Stimulated activated CD8-positive, alpha-beta memory T cell treated with anti-CD3 and anti-CD28 coated beads, Interleukin-12 subunit alpha, Interleukin-12 subunit beta, amount 100 ng/mL, for 4 hours (primary cell): ENCODE data around the gene TMPRSS11D.

Experiments used
- DNase-seq: peaks from one replicate; pipeline ENCODE4 v3.0.0-alpha.2; 2020; ENCODE audit warnings: low read depth

TMPRSS11D gene, protein sequence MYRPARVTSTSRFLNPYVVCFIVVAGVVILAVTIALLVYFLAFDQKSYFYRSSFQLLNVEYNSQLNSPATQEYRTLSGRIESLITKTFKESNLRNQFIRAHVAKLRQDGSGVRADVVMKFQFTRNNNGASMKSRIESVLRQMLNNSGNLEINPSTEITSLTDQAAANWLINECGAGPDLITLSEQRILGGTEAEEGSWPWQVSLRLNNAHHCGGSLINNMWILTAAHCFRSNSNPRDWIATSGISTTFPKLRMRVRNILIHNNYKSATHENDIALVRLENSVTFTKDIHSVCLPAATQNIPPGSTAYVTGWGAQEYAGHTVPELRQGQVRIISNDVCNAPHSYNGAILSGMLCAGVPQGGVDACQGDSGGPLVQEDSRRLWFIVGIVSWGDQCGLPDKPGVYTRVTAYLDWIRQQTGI

DNA sequence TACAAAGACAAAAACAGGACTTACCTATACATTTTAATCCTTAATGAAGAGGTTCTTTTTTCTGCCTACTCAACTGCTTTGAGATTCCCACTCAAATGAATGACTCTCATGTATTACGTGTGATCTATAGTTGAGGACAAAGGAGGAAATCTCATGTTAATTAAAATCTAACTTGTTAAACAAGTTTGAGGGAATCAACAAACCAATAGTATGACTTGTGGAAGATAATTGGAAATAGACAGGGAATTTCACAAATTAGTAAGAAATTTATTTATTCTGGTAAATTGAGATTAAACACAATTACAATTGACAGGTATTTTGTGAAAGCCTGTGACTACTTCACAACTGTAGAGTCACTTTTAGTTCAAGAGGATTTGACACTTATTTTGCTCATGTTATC lies at the start of gene TMPRSS11D:
TSS of gene TMPRSS11D (minus strand) at position 101 of the 400 bp plus-strand sequence. CDS start at position 32, 69 bp downstream.
- DNase-seq, result no peak

DNA sequence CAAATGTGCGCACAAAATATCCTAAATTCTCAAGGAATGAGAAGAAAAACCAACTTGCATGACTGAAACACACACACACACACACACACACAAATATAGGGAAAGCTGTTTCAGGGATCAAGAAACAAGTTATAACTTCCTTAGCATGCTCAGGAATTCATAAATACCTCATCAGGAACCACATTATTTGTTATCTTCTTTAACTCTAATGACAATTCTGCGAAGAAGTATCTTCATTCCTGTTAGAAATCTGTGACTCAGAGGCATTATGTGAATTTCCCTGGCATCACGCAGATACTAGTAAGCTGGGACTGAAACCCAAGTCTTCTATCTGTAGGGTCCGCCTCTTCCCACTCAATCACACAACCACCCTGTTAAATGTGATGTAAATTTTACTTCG lies 49.2 kb upstream of the TMPRSS11D start:
- no peak for DNase-seq

DNA sequence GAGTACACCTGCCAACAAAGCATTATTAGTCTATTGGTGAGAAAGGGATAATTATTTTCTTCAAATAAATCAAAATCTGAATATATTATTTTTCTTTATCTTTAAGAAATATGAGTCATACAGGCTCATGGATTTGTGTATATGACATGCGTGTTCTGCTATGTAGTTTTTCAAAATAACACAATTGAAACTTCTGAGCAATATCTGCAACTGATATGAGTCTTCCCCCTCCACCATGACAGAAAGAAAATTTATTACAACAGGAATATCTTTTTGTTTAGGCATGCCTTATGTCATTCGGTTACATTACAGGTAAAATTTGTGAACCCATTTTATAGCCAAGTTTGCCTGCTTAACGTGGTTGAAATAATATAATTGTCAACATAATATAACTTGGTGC lies 47.5 kb upstream of the TMPRSS11D start:
- no peak for DNase-seq

DNA sequence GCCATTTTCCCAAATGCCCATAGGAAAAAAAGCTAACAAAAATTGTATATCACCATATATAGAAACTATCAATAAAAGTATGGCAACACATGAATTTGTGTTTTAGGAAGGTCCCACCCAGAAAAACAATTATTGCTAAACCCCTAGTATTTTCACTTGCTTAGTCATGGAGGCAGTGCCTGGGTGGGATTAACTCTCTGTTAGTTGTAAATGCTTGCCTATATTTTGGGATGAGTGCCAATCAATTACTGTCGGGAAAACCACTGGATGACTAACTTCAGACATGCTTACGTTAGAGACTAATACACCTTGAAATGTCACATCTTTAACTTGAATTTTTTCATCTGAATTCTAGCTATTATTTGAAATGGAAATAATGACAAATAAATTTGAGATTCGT lies 45.6 kb upstream of the TMPRSS11D start:
- no peak for DNase-seq

DNA sequence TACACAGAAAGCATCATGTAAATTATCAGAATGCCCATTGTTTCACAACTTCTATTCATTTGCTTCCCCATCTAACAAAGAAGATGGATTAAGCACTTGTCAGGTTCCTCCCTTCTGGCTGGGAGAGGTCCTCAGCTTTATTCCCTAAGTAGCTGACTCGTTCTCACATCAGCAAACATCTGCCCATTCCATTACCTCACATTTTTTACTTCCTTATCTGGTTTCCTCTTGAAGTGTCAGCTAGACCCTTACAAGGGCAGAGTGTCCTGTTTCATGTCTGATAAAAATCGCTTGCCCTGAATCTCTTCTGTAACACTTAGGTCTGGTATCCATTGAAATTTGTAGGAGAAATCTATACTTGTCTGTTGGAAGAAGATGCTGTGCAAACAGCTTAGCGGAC lies 44.7 kb upstream of the TMPRSS11D start:
- DNase-seq, result no peak

DNA sequence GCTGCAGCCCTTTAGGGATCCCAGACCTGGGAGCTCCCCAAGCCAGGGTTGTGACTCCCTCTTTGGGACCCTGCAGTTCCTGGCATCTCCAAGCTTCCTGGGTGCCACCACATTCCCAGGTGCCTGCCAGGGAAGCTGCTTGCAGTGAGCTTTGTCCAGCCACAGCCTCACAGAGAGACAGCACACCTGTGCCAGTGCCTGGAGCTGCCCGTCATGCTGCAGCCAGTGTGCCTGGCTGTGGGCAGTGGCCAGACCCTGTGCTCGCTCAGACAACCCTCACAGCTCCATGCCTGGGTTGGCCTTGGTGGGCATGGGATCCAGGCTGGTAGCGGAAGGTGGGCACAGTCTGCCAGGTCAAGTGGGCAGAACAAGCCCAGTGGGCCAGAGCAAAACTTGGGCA lies 43.4 kb upstream of the TMPRSS11D start:
- DNase-seq, result no peak

DNA sequence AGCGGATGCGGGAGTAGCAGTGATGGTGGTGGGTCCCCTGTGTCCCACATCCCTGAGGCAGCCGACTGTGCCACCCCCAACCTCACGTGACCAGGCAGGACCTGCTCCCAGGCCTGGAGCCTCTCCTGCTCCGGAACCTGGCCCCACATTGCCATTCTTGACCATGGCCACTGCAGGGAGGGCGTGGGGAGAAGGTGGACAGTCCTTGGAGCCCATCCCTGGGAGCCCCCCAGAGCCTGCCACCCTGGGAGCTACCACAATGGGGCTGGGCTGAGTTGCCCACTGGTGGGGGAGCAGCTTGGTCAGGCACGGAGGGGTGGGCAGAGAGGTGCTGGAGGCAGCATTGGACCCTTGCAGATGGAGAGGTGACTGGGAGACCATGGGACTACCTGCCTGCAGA lies 42.7 kb upstream of the TMPRSS11D start:
- no peak for DNase-seq

DNA sequence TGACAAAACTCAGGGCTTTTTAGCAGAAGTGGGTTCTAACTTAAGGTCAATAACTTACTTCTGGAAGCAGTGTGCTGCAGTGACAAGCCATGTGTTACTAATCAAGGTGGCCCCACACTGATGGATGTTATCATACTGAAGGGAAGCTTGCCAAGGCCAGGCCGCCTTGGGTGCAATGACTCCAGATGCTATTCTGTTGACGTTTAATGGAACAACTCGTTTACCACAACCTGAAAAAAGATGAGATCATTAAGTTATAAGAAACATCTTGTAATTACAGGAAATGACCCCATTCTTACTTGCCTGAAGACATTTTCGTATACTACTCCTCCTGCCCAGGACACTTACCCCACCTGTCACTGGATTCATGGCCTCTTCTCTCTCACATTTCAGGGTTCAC lies 38.9 kb upstream of the TMPRSS11D start:
- no peak for DNase-seq

DNA sequence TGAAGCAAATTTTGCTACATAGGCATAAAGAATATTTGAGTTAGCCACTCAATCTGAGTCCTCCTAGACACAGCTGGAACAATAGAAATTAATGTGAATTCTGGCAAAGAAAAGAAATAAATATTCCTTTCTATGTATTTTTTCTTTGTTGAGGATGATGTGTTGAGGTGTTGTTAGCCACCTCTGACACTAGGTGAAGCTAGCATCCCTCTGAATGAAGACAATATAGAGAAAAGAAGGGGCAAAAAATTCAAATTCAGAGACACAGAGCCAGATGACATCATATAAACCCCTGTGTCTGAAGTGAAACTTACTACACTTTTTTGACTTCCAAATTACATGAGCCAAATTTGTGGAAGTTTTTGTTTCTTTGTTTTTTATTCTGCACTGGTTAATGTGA lies 34.6 kb upstream of the TMPRSS11D start:
- no peak for DNase-seq

DNA sequence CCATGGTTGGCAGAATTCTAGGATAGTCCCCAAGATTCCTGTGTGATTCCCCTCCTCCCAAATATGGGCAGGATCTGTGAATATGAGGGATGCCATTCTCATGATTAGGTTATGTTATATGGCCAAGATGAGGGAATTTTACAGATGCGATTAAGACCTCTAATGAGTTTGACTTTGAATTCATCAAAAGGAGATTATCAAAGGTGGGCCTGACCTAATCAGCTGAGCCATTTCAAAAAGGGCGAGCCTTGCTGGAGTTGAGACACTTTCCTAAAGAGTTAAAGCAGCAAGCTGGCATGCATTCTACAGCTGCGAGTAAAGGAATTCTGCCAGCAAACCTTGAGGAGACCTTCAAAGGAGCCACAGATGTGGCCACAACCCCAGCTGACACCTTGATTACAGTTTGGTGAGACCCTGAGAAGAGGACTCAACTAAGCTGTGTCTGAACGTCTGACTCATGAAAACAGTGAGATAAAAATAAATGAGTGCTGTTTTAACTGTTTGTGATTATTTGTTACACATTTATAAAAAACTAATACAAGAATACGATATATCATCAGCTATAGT lies 31.7 kb upstream of the TMPRSS11D start:
- DNase-seq, result no peak

DNA sequence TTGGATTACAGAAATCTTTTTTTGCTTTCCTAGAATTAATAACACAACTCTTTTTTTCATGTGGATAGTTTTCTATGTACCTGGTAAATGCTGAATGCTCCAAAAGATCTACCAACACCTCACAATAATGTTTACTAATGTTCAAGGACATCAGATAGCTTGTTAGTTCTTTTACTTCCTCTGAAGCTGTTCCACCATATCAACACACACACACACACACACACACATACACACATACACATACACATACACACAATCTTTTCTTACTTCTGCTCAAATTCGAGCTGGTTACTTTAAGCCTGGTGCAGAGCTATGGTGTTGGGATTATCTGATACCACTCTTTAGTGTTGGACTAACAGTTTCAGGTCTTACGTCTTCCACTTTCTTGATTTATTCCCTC lies 28.3 kb upstream of the TMPRSS11D start:
- DNase-seq, result no peak

DNA sequence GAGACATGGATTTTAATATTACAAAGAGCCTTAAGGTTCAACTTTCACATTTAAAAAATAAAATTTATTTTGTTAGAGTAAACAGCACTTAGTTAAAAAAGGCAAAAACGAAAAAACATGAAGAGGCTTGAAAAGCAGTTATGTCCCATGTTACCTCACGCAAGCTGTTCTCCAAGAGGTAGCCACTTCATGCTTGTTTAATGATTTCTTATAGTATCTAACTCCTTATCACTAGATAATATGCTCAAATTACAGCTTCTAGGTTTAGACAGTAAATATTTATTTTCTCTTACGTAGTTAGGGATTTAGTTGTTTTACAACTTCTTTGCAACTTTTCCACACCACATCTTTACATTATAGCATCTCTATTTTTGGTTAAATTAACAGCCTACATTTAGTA lies 27.8 kb upstream of the TMPRSS11D start:
- no peak for DNase-seq

DNA sequence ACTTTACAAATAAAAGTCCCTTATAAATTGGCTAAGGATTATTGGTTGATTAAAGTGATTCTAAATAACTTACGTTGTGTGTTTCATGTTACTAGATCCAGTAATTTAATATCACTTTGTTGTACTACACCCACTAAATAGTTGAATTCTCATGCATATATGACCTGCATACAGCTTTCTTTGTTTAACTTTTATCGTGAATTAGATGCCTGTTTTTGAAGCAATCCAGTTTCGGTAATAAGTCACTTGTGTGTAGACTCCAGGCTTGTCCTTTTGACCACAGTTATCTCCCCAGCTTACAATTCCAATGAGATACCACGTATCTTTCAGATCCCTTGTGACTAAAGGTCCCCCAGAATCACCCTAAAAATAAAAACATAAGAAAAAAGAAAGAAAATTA lies 27.3 kb upstream of the TMPRSS11D start:
- no peak for DNase-seq

DNA sequence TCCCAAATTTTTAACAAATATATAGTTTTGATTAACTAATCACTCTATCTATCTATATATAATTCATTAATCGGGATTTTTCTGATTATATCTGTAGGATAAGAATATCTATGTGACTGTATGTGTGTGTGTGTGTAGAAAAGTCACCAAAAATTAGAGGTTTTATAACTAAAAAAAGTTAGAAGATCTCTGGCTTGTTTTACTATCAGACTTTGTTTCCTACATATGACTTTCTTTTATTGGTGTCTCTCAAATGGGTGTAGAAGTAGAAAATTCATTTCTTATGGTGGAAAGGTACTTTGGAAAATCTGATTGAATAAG lies 26.7 kb upstream of the TMPRSS11D start:
- DNase-seq, result no peak

DNA sequence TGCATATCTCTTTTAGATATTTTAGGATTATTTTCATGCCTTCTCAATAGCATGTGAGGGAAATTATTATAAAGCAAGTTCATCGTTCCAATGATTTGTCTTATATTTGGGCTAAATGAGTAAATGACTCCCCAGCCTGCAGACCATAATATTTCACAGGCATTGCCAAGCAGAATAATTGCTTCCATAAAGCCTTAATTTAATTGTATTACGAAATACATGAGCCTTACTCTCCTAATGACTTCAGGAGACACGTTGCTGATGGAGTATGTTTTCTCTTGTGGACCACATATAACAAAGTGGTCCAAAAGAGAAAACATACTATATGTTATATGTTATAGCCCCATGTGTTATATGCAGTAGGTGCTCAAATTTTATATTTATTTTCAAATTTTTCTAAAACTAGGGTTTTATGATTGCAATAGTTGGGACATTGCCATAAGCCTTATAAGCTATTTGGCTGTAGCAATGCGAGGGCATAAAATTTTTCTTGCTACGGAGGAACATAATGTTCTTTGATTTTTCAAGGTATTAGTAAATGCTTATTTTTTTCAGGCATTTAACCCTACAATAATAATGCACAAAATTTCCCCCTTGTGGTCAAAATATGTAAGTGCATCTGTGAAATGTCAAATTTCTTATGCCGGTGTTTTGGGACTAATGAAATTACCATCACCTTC lies 26.2 kb upstream of the TMPRSS11D start:
- no peak for DNase-seq

DNA sequence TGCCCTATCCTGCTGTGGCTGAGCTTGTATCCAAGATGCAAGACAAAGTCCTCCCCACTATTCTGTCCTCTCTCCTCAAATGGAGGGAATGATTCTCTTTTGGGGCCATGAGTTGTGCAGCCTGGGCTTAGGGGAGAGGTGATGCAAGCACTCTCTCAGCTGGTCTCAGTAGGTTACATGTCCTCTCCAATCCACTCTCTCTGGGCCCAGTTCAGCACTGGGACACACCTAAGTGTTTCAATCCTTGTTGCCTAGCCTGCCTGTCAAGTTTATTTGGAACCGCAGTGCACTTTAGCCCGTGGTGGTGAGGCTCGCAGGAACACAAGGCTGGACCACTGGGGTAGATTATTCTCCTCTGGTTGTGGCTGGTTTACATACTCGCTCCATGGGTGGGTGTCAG lies 23.8 kb upstream of the TMPRSS11D start:
- DNase-seq, result no peak

DNA sequence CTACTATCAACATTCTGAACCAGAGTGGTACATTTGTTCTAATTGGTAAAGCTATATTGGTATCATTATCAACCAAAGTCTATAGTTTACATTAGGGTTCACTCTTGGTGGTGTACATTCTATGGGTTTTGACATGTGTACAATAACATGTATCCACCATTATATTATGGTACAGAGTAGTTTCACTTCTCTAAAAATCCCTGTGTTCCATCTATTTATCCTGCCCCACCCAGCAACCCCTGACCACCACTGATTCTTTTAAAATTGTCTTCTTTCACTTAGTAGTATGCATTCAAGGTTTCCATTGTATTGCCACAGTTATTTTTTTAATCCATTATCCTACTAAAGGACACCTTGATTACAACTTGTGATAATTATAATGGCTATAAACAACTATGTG lies 15.3 kb upstream of the TMPRSS11D start:
- no peak for DNase-seq

DNA sequence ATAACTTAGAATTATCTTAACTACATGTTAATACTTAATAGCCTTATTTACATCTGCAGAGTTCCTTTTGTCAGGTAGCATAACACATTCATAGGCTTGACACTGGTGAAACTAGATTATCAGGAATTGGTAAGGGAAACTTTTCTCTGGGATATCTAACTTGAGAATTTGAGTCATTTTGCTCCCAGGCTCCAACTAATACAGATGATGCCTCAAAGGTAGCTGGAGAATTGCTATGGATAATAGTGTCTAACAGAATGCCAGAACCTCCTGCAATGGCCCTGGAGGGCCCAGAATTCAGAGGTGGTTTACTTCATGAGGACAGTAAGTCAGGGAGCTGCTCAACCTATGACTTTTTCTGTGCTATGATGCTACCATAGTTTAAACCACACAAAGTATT lies 13.9 kb upstream of the TMPRSS11D start:
- DNase-seq, result no peak

DNA sequence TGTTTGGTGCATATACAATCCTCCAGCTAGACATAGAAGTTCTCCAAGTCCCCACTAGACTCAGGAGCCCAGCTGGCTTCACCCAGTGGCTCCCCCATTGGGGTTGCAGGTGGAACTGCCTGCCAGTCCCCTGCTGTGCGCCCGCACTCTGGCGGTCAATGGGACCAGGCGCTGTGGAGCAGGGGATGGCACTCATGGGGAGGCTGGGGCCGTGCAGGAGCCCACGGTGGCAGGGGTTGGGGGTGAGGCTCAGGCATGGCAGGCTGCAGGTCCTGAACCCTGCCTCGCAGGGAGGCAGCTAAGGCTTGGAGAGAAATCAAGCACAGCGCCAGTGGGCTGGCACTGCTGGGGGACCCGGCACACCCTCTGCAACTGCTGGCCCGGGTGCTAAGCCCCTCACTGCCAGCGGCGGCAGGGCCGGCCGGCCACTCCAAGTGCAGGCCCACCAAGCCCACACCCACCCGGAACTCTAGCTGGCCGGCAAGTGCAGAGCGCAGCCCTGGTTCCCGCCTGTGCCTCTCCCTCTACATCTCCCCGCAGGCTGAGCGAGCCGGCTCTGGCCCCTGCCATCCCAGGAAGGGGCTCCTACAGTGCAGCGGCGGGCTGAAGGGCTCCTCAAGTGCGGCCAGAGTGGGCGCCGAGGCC lies 12.7 kb upstream of the TMPRSS11D start:
- DNase-seq, result no peak

DNA sequence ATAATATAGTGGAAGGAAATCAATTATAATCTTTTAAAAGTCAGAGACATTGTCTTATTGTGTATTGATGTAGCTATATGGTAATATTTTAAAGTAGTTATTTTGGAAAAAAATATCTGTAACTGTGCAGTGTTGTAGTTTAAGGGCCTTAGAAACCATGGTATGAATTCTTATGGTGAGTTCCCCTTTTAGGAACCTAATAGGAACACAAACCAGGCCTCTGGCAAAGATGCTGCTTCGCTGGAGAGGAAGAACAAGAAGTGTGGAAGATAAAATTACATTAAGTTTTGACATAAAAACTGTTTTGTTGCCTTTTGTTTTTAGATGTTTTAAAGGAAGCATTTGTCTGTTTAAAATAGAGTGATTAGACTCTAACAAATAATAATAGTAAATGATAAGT lies 10.9 kb upstream of the TMPRSS11D start:
- no peak for DNase-seq

DNA sequence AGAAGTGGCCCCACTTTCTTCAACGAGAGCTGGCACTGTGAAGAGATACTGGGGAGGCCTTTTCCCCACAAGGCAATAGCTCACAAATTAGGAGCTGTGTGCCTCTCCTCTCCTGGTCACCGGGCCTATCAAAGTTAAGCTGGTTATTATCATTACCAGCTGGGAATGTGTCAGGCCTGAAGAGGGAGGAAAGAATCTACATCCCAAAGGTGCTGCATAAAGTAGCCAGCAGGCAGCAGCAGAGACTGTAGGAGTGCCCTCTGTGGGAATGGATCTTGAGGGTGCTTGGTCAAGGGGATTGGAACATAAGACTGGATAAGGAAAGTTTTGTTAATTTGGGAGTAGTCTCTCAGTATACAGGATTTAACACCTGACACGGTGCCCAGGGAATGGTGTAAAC lies 9.1 kb upstream of the TMPRSS11D start:
- DNase-seq, result no peak

DNA sequence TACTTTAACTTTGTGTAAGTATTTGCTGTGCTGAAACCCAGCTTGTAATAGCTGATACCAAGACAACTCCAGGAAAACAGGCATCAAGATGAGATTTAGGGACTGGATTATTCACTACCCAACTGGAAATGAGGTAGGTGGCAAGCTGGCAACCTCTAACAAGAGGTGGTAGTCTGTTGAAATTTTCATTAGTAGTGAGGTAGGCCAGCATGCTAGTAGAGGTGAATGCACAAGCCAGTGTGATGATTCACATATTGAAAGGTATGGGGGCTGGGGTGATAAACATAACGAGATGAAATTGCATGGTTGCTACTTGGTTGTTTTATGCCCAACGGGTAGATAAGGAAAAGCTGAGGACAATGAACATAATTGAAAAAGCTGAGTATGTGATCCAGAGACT lies 8.5 kb upstream of the TMPRSS11D start:
- no peak for DNase-seq

DNA sequence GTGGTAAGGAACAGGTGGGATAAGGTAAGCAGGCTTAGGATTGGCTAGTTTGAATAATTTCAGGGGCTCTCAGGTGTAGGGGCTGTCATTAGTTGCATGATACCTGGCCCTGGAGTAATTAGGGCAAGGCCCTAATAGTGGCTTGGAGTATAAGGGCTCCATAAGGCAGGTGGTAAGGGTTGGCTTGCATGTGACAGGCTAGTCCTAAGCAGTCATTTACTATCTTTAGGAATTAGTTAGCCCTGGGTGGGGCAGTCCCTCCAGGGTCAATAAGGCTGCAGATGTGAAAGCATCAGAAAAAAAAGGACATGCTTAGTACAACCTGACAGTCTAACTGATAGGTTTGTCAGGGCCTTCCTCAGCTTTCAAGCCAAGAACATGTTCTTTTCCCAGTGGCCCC lies 7.8 kb upstream of the TMPRSS11D start:
- DNase-seq, result no peak
